SHP77 treated with DMSO at 0.1 percent for 48 hours (cell line): ENCODE data around the gene CDC73.

Experiments used
- DNase-seq: peaks from one replicate; lab custom pipeline; 2025; lab: John Stamatoyannopoulos, UW

CDC73 gene

DNA sequence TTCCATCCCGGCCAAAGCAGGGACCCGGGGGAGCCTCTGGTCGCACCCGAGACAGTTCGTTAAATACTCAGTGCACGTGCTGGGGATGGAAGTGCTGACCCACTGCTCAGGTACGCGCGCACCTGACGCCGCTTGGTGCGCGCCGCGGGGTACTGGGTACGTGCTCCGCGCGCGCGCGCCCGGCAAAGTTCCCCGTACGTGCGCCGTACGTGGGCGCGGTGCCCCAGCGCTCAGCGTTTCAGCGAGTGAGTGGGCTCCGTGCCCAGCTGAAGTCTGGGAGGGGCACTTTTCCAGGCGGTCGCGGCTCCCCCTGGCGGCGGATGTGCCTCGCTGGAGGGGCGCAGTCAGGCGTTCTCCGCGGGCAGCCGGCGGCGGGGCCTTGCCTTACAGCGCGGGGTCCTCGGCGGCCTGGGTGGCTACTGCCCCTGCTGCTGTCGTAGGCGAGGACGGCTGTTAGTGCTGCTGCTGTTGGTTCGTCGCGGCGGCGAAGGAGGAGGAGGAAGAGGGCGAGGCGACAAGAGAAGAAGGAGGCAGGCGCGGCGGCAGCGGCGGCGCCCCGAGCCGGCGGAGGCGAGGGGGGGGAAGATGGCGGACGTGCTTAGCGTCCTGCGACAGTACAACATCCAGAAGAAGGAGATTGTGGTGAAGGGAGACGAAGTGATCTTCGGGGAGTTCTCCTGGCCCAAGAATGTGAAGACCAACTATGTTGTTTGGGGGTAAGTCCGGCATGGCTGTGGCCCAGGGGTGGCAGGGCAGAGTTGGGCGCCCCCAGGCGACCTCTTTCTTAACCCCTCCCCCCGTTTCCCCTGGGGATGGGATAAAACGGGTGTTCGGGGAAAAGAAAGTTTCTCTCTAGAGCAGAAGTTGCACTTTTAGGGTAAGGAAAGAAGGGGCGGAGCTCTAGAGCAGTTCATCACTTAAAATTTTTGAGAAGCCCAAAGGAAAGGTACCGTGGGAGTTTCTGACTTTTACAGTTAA is at the start of gene CDC73:
TSS of gene CDC73 (plus strand) at position 416 of the 978 bp plus-strand sequence. CDS start at position 586, 170 bp downstream.
- peak; percentile 88 for DNase-seq

DNA sequence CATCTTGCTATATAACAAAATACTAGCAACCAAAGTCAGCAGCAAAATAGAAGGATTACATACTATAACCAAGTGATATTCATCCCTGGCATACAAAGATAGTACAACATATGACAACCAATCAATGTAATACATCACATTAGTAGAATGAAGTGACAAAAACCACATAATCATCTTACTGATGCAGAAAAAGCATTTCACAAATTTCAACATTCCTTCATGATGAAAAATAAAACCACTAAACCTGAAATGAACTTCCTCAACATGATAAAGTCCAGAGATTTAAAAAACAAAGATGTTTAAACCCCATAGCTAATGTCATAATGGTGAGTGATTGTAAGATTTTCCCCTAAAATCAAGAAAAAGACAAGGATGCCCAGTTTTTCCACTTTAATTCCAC is 43.8 kb upstream of the CDC73 start:
- DNase-seq = no peak

DNA sequence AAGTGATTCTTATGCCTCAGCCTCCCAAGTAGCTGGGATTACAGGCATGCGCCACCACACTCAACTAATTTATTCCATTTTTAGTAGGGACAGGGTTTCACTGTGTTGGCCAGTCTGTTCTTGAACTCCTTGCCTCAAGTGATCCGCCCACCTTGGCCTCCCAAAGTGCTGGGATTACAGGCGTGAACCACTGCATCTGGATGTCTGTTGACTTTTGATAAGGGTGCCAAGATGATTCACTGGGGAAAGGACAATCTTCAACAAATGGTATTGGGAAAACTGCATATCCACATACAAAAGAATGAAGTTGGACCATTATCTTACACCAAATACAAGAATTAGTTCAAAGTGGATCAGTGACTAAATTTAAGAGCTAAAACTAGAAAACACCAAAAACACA is 42.6 kb upstream of the CDC73 start:
- no peak for DNase-seq

DNA sequence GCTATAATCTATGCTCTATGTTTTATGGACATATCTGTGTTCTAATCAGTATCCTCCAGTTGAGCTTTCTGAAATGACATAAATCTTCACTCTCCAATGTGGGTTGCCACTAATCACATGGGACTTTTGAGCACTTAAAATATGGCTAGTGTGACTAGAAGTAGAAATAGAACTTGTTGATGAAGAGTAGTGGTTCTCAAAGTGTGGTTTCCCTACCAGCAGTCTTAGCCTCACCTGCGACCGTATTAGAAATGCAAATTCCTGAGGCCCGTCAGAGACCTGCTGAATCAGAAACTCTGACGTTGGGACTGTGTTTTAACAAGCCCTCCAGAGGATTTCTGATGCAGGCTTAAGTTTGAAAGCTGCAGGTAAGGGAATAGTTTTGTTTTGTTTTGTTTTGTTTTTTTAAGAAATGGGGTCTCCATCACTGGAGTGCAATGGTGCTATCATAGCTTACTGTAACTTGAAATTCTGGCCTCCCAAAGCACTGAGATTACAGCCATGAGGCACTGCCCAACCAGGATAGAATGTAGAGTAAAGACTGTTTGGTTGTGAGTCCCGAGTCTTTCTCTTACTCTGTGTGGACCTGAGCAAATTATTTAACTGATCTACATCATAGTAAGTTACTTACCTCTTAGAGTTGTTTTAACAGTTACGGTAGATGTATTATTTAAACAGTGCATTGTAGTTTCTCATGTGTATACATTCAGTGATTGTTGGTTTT is 38.3 kb upstream of the CDC73 start:
- no peak for DNase-seq

DNA sequence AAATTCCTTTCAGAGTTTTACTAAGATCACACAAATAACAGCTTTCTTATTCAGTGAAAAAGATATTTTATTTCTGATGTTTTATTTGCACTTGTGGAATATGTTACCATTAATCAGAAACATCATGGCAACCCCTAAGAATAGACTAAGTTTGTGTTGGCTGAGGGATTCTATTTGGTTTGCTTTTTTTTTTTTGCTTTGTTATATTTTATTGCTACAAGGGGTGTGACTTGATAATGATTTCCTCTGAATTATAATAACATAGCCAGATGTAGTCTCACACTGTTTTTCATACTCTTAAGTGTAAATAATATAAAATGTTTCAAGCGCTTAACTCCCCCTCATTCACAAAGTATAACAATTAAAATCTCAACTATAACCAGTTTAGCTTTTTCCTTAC is 36.6 kb upstream of the CDC73 start:
- DNase-seq = no peak

DNA sequence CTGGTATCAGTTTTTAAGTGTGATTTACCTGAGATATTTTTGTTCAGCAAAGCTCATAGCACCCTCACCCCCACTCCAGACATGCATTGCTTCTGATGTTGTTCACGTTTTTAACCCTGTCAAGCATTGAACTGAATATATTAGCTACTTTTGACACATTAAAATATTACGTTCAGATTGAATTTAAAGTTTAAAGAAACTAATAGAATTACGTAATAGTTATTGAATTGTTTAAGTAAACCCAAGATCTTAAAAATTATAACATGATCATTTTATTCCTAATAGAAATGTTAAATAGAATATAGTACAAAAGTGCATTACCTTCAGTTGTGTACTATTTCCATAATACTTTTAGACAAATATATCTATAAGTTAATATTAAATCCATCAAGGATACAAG is 35.5 kb upstream of the CDC73 start:
- no peak for DNase-seq

DNA sequence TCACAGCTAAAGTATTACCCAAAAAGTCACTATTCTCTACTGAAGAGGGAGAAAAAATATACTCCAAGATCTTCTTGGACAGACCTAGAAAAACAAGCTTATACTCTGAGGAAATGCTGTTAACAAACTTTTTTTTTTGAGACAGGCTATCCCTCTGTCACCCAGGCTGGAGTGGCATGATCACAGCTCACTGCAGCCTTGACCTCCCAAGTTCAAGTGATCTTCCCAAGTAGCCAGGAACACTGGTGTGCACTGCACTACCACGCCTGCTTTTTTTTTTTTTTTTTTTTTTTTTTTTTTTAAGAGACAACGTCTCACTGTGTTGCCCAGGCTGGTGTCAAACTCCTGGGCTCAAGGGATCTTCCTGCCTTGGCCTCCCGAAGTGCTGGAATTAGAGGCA is 33.9 kb upstream of the CDC73 start:
- DNase-seq = no peak

DNA sequence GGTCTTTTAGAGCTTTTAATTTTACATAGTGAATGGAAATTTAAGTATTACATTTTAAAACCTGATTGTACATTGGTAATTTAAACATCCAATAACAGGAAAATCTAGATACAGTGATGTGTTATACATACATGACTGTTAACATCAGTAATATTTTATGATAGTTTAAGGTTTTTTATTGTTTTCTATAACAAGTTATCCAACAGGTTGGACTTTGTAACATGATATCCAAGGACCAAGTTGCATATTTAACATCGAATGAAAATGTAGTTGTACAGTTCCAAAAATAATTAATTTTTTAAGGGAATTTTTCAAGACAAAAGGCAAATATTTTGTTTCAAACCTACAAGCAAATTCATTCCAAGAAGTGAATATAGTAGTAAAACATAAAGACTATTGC is 31.0 kb upstream of the CDC73 start:
- no peak for DNase-seq

DNA sequence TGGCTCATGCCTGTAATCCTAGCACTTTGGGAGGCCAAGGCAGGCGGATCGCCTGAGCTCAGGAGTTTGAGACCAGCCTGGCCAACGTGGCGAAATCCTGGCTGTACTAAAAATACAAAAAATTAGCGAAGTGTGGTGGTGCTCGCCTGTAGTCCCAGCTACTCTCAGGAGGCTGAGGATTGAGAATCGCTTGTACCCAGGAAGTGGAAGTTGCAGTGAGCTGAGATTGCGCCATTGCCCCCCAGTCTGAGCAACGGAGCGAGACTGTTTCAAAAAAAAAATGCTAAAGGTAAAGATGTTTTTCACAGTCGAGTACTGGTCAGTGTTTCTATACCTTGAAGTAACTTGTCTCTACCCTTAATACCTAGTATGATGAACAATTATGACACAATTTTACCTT is 27.7 kb upstream of the CDC73 start:
- DNase-seq = no peak

DNA sequence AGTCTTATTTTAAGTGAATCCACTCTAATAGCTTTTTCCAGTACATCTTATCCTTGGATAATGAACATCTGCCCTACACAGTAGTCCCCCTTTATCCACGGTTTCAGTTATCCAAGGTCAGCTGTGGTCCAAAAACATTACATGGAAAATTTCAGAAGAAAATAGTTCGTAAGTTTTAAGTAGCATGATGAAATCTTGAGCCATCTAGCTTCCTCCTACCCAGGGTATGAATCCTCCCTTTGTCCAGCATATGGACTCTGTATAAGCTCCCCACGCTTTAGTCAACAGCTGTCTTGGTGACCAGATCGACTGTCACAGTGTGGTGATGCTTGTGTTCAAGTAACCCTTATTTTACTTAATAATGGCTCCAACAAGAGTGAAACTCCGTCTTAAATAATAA is 19.2 kb upstream of the CDC73 start:
- no peak for DNase-seq

DNA sequence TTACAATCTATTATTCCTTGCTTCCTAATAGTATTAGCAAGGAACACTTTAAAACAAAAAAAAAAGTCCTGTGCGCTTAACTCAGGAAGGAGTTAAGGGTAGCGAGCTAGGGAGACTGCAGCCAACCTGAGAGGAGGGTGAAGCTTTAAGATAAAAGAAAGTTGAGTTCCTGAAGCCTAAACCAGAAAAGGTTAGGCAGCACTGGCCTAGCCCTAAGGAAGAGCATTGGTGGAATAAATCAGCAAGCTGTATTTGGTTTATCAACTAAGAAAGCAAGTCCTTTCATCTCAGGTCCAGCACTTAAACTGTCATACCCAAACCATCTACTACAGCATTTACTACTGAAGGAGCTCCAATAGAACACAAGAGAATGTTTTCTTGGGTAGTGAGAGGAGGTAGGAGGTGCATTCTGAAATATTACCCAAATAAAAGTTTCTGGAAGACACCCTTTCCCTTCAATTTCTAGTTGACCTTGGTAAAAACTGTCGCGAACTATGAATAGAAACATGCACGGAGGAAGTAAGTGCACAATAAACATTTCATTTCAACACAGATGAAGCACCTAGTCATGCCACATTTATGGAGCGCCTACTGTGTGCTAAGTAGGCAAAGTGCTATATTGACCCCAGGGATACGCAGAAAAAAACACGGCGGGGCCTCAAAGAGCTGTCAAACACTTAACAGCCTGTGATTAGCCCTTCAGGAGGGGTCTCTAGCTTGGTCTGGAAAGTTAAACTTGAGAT is 17.9 kb upstream of the CDC73 start:
- DNase-seq = no peak

DNA sequence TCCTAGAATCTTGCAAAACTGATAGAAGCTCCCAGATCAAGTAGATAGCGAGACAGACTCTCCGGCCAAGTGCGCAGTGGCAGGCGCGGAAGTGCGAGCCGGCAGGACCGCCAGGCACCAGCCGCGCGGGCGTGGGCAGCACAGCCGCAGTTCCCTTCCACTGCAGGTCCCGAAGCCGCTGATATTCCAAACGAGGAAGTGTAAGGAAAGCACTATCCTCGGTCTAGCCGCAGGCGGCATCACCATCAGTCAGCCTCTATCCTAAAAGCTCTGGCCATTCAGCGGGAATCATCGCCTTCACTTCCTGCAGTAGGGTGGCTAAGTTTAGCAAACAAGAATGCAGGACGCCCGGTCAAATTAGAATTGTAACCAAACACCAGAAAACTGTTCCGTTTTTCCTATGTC is 17.3 kb upstream of the CDC73 start:
- no peak for DNase-seq

DNA sequence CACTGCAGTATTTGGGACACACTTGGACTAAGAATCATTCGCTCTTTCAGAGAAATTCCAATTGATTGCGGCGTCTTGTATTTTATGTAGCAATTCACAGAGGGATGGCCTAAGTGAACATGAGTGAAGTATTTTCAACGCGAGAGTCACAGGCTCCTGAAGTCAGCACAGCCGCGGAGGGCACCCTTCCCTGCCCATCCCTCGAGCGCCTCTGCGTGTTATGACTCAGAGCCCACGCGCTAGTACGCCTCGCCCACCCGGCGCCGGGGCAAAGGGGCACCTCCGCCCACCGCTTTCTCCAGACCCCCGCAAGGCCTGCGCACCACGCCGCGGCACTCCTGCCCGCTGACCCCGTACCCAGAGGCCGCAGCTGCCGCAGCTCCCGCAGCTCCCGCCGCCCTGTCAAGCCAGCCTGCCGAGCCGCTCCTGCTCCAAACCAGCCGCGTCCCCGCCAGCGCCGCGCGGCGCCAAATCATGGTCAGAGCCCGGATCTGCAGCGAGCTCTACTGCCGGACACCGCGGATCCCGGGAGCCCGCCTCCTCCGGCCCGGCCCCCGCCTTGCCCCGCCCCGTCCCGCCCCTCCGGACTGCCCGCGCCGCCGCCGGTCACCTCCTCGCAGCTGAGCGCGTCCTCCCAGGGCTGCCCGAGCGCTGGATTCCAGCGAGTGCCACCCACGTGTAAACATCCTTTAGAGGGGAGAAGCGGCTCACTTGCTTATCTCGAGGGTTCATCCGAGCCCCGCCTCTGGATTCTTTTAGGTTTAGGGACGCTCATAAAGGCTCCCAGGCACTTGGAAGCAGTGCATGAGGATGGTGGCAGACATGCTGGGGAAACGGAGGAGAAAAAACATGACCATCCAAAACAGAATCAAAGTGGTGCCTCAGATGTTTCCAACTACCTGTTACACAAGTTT is 16.7 kb upstream of the CDC73 start, which contains the start of gene GLRX2:
TSS of gene GLRX2 (minus strand) at position 508 of the 914 bp plus-strand sequence. CDS start at position 476, 32 bp downstream.
- peak; percentile 68 for DNase-seq

DNA sequence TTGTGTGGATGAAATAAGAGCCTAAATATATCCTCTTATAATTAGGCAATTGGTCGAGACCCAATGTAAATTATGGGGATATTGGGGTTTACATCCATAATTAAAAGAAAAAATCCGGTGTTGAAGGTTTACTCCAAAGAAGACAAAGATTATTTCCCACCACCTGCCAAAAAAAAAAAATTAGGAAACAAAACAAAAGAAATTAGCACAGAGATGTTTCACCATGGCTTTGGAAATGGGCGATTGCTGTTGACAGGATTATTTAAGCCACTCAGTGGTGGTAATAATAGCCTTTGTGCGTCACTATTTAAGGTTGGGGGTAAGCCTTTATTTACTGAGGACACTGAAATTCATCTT is 16.0 kb upstream of the CDC73 start:
- no peak for DNase-seq

DNA sequence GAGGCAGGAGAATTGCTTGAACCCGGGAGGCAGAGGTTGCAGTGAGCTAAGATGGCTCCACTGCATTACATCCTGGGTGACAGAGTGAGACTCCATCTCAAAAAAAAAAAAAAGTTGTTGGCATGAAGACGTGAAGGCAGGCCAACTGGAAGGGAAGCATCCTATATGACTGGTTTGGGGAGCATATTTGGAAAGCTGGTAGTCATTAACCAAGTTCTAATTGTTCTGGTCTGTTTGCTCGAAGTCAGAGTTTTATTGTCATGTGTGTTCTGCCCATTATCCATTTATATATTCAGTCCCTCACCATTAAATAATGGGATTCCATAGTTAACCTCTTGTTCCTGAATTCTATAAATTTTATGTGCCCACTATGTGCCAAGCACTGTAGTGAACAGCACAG is 13.4 kb upstream of the CDC73 start:
- DNase-seq = no peak

DNA sequence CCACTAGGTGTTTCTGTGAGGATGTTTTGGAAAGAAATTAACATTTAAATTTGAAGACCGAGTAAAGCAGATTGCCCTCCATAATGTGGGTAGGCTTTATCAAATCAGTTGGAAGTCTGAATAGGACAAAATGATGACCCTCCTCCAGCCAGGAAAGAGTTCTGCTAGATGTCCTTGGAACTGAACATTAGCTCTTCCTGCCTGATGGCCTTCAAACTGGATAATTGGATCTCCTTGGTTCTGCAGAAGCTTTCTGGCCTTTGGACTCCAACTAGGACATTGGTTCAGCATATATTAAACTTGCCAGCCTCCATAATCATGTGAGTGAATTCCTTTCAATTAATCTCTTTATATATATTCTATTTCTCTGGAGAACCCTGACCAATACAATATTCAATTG is 12.2 kb upstream of the CDC73 start:
- no peak for DNase-seq

DNA sequence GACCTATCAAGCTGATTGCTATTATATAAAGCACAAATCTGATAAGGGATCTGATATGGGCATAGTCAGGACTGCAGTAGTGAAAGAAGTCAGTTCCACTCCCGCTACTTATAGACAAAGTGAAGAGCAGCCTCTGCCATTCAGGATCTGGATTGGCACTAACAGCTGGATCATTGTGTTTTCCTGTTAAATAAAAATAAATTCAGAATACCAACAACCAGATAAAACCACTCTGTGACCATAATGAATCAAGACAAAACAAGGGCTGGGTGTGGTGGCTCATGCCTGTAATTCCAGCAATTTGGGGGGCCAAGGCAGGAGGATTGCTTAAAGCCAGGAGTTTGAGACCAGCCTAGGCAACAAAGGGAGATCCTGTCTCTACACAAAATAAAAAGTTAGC is 11.6 kb upstream of the CDC73 start:
- DNase-seq = no peak

DNA sequence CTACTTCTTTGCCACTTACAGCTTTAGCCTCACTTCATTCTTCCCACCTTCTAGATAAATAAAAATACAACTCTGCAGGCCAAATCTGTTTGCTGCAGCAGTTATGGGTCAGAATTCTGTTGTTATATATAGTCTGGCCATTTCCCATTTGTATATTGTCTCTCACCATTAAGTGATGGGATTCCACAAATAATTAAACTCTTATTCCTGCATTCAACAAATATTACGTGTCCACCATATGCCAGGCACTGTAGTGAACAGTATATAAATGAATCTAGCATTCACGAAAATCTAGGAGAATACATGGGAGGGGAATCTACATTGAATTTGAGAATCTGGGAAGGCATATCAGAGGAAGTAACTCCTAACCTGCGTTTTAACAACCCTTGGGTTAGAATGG is 11.0 kb upstream of the CDC73 start:
- no peak for DNase-seq

DNA sequence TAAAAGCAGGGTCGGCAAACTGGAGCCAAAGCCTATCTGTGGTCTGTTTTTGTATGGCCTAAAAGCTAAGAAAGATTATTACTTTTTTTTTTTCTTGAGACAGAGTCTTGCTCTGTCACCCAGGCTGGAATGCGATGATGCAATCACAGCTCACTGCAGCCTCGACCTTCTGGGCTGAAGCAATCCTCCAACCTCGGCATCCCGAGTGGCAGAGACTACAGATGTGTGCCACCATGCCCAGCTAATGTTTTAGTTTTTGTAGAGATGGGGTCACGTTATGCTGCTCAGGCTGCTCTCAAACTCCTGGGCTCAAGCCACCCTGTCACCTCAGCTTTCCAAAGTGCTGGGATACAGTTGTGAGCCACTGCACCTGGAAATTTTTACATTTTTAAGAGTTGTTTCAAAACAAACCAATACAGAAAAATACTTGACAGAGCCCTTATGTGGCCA is 10.2 kb upstream of the CDC73 start:
- no peak for DNase-seq

DNA sequence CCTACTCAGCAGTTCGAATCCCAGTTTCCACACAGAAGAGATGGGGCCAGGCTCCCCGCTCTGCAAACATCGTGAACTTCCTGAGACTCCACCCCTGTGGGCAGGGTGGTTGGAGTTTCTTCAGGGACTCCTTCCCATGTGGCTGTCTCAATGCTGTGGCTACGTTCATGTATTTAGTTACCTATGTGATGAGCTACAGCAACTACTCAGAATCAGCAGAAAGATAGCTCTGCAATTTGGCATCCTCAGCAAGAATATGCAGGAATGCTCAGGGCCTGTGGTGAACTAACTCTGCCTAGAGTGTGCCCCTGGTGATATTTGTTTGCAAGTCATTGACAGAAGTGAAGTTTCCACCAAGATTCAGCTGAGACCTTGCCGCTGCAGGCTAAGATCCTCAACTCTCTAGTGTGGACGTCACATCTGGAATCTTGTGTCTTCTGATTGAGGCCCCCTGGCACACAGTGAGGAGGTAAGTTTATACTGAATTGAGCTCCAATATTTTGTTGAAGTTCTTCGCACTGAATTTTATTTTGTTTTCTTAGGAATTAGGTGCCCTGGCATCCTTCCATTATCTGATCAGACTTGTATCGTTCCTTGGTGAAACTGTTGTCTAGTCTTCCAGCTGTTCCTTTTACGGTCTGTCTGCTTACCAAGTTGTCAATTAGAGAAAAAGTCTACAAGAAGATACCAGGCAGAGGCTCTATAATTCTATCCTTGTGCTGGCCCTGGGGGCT is 8.4 kb upstream of the CDC73 start:
- DNase-seq = no peak

DNA sequence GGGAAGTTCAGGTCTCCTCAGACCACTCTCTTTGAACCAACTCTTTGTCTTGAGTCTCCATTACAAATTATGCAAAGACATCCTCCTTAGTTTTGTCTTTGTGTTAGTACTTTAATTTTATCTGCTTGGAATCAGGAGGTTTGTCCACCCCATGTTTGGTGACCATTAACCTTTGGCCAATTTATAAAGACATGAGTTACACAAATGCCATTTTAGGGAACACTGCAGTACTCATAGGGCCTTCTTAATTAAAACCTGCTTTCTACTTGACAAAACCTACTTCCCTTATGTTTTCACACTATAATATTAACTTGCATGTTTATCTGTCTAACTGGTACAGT is 7.9 kb upstream of the CDC73 start:
- no peak for DNase-seq
